ENCODE measurements around the gene PTCH1.

PTCH1 gene

GRCh38 chr9:95511952-95512708, 4.6 kb downstream of the PTCH1 start:
- DNase-seq = no peak

GRCh38 chr9:95511616-95511931, 5.2 kb downstream of the PTCH1 start:
- DNase-seq = no peak

GRCh38 chr9:95510709-95511615, 5.8 kb downstream of the PTCH1 start:
- peak; percentile 71 for DNase-seq

DNA sequence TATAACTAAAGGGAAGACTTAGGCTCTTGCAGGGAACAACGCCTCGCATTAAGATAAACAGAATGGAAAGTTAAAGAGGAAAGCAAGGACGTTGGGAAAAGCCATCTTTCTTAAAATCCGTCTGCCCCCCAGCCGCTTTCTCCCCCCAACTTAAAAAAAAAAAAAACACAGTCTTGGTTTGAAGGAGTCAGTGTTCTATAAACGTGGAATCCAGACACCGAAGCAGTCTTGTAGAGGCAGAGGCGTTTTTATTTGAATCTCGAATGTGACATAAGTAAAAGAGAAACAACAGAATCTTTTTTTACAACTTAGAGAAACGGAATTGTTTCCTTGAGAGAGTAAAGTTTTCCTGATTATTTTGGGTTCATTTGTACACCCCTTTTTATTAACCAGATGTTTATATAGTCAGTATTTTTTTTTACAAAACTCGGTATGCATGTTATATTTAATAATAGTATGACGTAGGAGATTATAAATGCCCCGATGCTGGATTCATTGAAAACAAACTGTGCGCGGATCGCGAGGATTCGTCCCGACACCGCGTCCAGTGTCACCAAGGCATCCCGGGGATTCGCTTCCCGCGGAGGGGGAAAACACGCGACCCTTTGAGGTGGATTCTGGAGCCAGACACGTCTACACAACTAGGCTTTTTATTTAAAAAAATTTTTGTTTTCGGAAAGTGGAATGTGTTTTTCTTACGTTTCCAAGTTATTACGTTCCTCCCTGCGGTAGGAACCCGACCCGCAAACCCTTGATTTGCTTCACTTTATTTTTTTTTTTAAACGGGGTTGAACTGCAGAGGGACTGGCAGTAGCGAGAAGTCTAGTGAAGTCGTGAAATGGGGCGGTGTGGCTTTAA, 6.7 kb downstream of the PTCH1 start:
- no peak for DNase-seq

- DNase-seq = peak; percentile 55
Measured at GRCh38 chr9:95508968-95509850, 7.6 kb downstream of the PTCH1 start.

GRCh38 chr9:95508242-95508967, 8.4 kb downstream of the PTCH1 start:
- DNase-seq = no peak

DNA sequence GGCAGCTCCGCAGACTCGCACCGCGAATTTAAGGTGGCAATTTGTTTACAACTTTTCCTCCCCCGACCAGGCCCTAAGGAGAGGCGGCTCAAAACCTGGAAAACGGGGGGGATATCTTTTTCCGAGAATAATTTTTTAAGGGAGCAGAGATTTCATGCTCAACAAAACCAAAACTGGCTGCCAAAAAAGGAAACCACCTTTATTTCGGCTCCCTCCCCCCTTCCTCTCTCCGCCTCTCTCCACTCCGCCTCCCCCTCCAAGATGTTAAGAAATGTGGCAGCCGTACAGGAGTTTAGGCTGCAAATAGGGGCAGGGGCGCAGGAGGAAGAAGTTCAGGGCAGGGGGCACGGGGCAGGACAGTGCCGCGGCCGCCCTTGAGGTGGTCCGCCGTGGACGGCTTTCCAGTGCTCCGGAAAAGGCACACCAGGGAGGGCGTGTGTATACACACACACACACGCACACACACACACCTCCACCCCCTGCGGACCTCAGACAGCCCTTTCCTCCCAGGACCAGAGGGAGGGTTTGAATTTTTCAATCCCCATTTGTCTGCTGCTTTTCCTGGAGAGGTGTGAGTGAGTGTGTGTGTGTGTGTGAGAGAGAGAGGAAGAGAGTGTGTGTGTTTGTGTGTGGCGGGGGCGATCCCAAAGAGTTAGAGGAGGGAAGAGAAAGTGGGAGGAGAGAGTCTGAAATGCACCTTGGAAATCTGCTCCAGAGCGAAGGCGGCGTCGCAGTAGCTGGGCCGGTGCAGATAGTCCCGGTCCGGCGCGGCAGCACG, 9.1 kb downstream of the PTCH1 start:
- no peak for DNase-seq

- DNase-seq = no peak
Measured at GRCh38 chr9:95506678-95507463, 9.9 kb downstream of the PTCH1 start.

GRCh38 chr9:95506428-95506677, 10.4 kb downstream of the PTCH1 start:
- no peak for DNase-seq

DNA sequence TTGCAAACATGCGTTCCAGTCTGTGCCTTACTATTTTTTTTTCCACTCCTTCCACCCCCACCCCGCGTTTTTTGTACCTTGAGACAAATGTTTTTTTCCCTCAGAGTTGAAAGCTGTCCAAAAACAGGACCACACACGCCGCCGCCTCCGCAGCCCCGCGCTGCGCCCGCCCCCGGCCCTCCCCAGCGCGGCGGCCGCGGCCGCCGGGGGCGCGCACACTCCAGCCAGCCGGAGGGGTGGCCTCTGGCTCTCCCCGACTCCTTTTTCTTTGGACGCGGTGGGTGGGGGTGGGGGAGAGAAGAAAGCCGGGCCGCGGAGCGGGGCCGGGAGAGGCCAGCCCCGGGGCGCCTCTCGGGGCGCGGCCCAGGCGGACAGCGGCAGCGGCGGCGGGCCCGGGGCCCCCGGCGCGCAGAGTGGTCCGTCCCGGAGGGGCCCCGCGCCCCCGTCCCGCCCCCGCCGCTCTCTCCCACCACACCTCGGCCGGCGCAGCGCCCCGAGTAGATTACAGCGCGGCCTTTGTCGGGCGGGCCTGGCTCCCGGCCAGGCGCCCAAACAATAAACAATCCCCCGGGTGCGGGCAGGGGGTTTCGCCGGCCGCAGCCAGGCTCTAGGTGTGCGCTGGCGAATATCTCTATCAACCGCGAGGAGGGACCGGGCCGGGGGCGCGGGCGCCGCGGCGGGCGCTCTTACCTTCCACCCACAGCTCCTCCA, 10.9 kb downstream of the PTCH1 start:
- no peak for DNase-seq

- DNase-seq = no peak
Measured at GRCh38 chr9:95505072-95505716, 11.6 kb downstream of the PTCH1 start.

DNA sequence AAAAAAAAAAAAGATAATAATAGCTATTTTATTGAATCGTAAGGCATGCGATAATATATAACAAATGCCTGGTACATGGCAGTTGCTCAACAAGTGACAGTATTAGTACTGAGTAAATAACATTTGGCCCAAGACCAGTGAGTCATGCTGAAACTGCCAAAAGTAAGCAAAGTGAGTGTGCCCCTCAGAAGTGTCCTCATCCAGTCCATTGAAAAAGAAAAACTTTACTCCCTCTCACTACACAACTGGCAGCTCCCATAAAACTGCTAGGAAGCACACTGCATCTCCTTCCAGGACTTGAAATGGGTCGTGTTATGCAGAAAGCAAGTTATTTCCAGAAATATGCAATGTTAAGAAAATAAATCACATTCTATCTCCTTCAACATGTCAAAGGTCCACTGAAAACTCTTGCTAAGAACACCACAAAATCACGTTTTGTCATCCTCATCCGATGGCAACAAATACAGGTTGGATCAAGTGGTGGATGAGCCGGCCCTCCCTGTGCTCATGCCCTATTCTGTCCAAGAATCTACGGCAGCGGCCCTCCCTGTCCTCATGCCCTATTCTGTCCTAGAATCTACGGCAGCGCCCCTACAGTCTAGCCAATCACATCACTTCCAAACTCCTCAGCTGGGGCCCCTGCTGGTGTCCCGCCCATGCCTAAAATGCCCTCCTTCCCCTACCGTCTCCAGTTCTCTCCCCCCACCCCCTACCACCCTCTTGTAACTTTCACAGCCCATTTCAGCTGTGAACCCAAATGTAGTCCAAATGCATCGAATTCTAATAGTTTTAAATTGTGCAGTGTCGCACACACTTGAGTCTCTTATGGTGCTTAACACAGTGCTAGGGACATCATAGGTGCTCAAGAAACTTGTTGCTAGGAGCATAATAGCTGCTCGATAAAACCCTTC, 12.5 kb downstream of the PTCH1 start:
- DNase-seq = no peak

GRCh38 chr9:95503369-95503768, 13.4 kb downstream of the PTCH1 start:
- DNase-seq = no peak

- DNase-seq = no peak
Measured at GRCh38 chr9:95502248-95502647, 14.5 kb downstream of the PTCH1 start.

- no peak for DNase-seq
Measured at GRCh38 chr9:95499847-95500246, 16.9 kb downstream of the PTCH1 start.

DNA sequence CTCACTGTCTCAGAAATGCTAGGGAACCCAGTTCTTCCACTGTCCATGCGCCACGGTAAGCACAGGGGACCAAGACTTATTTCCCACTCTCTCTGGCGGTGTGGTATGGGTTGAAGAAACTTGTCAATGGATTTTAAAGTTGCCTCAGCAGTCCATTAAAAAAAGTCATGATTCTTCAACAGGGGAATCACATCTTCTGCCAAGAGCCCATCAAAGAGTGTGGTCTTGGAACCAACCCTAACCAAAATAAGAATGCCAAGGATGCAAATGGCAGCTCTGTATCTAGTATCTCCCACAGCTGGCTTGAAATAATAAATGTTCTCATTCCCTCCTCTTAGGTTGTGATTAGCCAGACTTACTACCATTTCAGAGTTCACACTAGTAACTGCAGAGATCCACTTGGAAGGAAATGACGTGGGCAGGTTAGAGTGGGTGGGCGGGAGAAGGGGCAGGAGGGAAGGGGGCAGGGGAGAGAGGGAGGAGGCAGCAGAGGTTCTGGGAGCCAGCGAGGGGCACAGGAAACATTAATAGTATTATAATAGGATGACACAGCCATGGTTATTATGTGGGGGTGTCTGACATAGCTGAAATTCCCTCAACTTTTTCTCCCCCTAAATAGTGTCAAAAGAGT, 17.6 kb downstream of the PTCH1 start:
- no peak for DNase-seq

- DNase-seq = no peak
Measured at GRCh38 chr9:95498641-95499040, 18.1 kb downstream of the PTCH1 start.
